Stimulated activated CD8-positive, alpha-beta memory T cell treated with anti-CD3 and anti-CD28 coated beads, Interleukin-12 subunit alpha, Interleukin-12 subunit beta, amount 100 ng/mL, for 24 hours (primary cell): ENCODE data around the gene TUSC2.

ENCODE experiments used
- DNase-seq: peaks from one replicate; pipeline ENCODE4 v3.0.0-alpha.2; 2020; ENCODE audit errors: extremely low read depth

Gene TUSC2

DNA sequence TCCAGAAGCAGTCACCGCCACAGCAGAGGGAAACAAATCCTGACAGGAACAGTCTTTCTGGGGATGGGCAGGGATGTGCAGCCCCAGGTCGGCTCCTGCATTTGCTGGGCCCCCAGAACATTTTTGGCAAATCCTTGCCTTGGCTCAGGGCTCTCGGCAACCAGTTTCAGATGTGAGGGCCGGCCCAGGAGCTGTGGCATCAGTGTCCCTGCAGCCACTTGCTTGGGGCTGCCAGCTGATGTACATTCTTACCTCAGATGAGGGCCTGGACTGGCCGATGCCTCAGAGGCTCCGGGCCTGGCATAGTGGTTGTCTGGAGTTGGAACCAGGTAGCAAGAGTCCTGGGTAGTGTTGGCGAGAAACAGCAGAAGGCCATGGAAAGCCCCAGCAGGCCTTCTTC lies 26.8 kb upstream of the TUSC2 start:
- no peak for DNase-seq

DNA sequence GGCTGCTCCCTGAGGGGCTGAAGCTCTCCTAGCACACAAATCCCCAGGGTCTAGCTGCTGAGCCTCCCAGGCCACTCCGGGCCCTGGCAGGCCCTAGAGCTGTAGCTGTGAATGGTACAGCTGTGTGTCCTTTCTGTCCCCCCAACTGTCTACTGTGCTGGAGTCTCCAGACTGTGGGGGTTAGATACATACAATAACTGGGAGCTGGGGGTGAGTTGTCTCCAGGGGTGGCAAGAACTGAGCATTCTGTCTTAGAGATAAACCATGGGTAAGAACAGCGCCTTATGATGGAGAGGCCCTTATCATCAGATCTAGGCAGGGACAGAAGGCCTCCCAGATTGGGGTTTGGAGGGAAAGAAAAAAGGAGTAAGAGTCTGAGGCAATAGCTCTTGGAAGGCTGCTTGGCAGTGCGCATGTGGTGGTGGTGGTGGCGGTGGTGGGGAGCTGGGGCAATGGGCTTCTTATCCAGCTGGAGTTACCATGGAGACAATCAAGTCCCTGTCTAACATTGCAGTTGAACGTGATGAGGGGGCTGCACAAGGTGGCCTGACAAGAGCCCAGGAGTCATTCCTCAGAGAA lies 26.3 kb upstream of the TUSC2 start:
- DNase-seq = no peak

DNA sequence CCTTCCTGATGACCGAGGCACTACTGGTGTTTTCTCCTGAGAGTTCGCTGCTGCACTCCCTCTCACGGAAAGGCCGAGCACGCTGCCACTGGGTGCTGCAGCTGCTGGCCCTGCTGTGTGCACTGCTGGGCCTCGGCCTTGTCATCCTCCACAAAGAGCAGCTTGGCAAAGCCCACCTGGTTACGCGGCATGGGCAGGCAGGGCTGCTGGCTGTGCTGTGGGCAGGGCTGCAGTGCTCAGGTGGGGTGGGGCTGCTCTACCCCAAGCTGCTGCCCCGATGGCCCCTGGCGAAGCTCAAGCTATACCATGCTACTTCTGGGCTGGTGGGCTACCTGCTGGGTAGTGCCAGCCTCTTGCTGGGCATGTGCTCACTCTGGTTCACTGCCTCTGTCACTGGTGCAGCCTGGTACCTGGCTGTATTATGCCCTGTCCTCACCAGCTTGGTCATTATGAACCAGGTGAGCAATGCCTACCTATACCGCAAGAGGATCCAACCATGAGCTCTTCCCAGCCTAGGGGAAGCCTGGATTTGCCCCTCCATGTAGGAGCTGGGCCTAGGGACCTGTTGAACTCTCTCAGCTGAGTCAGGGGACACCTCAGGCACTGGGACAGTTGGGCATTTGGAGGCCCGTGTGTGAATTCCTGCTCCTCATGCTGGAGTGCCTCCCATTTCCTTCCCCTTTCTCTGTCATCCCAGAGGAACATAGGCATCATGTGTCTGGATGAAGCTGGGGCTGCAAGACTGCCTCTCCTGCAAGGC lies 25.4 kb upstream of the TUSC2 start:
- no peak for DNase-seq

DNA sequence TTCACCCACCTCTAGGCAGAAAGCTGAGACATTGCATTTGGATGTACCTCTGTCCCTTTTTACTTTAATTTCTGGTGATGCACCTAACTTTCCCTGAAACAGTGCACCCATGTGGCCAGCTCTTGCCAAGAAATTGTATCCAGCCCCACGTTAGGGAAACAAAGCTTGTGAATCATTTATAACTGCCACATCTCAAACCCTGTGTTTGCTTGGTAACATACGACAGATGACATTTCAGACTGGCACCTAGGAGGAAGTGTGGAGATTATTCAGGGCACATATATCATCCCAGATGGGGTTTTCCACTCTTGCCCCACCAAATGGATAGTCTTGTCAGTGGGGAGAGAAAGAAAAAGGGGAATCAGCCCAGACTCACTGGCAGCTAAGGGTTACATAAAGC lies 24.8 kb upstream of the TUSC2 start:
- DNase-seq = no peak

DNA sequence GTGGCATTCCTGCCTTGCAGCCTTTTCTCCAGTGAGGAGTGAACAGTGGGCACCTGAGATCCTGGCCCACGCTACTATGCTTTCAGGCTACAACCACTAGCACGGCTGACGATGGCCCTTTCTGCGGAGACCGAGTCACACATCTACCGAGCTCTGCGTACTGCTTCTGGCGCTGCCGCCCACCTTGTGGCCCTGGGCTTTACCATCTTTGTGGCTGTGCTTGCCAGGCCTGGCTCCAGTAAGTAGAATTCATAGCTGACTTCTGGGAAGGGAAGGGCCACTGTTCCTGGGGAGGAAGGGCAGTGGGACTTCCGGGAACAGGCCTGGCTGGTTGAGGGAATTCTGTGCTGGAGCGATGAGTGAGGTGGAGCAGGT lies 23.3 kb upstream of the TUSC2 start:
- DNase-seq = no peak

DNA sequence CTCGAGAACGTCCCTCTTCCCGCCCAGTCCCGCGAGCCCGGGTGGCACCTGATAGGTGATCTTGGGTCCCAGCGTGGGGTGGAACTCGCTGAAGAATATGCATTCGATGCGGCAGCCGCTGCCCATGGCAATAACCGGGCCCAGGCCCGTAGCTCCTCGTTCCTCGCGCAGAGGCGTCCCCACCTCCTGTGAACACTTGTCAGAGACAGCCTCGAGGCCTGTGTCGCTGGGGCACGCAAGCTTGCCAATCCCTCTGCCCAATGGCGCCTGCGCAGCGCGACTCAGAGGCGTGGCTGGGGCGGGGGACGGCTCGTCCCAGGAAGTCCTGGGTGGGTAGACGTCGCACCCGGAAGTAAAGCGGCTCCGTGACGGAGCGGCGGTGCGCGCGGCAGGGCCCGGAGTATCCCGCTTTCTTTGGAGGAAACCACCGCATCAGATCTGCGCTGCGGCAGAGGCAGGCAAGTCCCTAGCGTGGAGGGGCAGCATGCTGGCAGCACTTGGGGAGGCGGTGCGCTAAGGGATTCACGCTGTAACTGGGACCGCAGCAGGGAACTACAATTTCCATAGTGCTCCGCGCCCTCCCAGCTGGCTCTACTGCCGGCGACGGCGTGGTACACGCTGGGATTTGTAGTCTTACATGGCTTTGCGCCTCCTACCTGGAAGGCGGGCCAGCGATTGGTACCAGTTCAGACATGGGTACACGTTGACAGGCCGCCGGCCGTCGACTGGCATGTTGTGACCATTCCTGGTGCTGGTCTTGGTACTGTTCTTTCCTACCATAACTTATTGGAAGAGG lies 22.7 kb upstream of the TUSC2 start, which contains the start of the genes CYB561D2 and NPRL2:
CYB561D2 (plus strand) TSS at position 336 of the 796 bp plus-strand sequence. CDS start 572 bp downstream, outside the sequence.
NPRL2 (minus strand) TSS at position 249 of the 796 bp plus-strand sequence; CDS start at position 126, 123 bp downstream.
- DNase-seq = peak; percentile 99

DNA sequence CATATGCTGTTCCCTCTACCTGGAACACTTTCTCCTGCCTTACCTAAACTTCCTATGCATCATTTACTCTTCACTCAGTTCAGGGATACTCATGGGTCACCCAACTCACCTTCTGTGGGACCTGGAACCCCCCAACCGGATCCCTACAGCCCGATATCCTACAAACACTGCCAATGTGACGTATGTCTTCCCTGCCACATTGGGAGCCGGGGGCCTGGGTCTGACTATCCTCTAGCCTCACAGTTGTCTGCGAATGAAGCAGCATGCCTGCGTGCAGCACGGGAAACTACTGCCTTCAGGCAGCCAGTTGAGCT lies 22.1 kb upstream of the TUSC2 start:
- DNase-seq = no peak

DNA sequence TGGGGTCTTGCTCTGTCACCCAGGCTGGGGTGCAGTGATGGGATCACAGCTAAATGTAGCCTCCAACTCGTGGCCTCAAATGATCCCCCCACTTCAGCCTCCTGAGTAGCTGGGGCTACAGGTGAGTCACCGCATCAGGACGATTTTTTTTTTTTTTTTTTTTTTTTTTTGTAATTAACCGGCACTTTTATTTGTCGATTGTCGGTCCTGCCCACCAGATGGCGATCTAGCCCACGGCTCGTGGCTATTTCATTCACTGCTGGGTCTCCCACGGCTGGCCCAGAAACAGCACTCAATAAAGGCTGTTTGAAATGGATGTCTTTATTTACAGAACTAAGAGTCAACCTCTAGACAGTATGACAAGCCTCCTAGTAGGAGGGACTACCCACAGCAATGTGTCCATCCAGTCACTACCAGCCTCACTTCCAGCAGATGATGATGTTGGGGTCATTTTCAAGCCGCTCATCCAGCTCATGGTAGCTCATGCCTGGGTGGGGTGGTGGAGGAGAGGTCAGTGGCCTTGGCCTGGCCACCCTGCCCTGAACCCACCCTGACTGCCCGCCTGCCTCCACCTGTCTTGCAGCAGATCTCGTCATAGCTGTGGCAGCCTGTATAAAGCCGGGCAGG lies 19.3 kb upstream of the TUSC2 start:
- no peak for DNase-seq

DNA sequence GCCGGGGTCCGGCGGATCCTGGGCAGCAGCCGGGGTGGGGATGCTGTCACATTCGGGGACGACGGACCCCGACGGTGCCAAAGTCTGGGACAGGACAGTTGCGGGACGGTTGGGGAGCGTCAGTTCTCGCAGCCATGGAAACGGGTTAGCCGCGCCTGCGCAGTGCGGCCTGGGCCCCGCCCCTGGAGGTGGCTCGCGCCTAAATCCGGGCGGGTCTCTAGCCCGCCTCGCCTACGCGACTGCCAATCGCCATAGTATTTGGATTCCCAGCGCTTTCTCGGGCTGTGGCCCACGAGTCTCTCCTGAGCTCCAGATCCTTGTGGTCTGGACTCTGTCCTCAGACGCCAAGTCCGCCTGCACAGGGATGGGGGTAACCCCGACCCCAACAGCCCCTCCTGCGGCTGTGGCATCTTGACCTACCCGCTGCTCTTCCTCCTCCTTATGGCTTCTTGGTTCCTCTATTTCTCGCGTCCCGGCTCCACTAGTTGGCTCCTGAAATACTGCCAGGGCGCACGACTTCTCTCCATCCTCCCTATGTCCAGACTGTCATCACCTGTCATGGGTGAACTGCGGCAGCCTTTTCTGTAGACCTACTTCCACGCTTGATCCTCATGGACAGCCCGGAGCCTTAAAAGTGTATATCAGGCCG lies 17.7 kb upstream of the TUSC2 start, which contains the start of gene ZMYND10:
ZMYND10 (minus strand) TSS at position 147 of the 649 bp plus-strand sequence. CDS start 153 bp downstream, outside the sequence.
- DNase-seq = no peak

DNA sequence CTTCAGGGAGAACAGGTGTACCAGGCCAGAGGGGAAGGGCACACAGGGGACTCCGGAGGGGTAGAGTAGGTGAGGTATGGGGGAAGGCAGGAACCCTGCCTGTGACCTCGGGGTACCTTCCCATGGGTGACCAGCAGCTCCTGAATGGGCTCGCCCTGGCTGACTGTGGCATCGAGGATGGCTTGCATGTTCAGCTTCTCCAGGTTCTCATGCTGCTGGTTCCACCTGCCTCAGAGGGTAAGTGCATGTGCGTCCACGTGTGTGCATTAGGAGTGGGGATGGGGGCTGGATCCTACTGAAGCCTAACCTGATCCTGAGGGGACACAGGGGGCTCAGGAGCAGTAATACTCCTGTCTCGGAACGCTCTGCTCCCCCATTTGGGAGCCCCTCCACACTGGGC lies 17.0 kb upstream of the TUSC2 start:
- no peak for DNase-seq

DNA sequence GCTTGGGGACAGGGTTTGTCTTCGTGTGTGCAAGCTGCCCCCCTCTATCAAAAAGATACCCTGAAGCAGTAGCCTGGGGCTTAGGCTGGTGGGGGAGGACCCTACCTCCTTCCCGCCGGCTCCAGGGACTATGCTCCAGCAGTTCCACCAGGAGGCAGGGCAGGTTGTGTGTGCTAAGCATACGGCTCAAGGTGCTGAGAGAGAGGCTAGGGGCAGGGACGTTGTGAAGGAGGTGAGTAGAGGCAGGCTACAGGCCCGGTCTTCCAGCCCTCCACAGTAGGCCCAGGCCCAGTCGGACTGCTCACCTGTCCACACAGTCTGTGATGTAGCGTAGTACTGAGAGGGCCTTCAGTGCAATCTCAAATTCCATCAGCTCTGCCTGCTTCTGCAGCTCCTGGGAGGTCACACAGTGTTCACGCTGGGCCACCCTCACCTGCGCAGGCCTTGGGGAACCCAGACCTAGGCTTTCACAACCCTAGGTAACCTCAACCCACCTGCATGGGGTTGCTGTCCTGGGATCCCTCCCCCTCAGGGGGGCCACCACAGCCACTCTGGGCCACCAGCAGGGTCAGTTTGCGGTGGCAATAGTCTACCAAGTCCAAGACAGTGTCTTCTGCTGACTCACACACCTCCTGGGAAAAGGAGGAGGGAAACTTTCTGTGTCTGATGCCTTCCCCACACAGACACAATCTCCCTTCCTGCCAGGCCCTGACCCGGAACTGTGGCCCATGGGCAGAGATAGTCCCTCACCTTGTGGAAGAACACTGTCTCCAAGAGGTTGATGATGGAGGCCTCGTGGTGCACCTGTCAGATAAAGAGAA lies 15.0 kb upstream of the TUSC2 start:
- DNase-seq = no peak

DNA sequence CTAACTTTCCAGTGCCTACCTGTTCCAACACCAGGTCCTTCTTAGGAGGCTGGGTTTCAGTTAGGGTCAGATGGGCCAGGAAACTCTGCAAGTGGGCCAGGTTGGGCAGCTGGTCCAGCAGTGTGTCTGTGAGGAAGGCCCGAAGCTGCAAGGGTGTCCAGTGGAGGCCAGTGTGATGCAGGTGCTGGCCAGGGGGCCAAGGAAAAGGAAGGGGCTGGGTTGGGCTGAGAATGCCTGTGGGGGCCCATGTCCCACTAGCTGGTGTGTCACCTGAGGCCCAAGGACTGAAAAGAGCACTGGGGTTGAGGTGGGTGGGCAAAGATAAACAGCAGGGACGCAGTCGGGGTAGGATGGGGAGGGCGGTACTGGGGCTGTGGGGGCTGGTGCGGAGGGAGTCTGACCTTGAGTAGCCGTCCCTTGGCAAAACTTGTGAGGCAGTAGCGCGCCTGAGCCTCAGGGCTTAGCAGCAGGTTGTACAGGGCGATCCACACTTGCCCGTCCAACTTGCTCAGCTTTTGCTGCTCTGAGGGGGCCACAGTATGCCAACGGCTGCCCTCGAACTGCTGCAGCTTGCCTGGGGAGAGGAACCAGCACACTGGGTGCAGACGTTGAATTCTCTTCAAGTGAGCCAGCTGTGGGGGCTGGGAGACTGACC lies 14.1 kb upstream of the TUSC2 start:
- DNase-seq = no peak

DNA sequence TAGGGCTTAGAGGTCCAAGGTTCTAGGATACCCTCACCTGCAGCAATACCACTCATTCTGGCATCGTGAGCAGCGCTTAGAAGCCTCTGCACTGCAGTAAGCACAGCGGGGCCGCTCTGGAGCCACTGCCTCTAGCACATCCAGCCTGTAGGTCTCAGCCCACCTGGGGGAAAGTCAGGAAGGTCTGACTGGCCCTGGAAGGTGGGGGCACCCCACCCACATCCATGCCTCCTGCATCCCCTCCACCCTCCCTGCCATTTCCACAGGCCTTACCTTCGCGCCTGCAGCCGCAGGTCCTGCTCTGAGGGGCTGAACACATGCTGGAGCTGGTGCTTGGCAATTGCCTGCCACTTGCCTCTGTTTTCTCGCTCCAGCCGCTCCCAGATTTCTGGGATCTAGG lies 13.5 kb upstream of the TUSC2 start:
- no peak for DNase-seq

DNA sequence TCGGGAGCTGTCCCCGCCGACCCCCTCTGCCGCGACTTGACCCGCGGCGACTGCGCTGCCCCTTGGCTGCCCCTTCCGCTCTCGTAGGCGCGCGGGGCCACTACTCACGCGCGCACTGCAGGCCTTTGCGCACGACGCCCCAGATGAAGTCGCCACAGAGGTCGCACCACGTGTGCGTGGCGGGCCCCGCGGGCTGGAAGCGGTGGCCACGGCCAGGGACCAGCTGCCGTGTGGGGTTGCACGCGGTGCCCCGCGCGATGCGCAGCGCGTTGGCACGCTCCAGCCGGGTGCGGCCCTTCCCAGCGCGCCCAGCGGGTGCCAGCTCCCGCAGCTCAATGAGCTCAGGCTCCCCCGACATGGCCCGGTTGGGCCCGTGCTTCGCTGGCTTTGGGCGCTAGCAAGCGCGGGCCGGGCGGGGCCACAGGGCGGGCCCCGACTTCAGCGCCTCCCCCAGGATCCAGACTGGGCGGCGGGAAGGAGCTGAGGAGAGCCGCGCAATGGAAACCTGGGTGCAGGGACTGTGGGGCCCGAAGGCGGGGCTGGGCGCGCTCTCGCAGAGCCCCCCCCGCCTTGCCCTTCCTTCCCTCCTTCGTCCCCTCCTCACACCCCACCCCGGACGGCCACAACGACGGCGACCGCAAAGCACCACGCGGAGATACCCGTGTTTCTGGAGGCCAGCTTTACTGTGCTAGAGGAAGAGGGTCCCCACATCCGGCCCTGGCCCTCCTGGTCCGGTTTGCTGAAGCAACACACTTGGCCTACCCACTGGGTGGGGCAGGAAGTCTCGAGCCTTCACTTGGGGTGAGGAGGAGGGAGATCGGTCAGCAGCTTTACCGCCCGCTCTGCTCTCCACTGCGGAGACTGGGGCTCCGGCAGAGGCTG lies 12.7 kb upstream of the TUSC2 start, which contains the start of gene RASSF1:
RASSF1 (minus strand) TSS at position 389 of the 882 bp plus-strand sequence; CDS start at position 358, 31 bp downstream.
- no peak for DNase-seq

DNA sequence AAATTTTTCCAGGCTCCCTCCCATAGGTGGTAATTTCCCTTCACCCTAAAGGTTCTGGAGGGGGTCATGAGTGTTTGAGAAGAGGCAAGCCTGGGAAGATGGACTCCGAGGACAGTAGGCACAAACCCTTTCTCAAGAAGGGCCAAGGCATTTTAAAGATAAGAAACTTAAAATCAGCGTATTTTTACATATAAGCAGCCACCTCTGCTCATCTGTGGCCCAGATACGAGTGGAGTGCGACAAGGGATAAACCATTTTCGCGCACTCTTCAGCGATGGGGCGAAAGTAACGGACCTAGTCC lies 12.1 kb upstream of the TUSC2 start:
- DNase-seq = no peak

DNA sequence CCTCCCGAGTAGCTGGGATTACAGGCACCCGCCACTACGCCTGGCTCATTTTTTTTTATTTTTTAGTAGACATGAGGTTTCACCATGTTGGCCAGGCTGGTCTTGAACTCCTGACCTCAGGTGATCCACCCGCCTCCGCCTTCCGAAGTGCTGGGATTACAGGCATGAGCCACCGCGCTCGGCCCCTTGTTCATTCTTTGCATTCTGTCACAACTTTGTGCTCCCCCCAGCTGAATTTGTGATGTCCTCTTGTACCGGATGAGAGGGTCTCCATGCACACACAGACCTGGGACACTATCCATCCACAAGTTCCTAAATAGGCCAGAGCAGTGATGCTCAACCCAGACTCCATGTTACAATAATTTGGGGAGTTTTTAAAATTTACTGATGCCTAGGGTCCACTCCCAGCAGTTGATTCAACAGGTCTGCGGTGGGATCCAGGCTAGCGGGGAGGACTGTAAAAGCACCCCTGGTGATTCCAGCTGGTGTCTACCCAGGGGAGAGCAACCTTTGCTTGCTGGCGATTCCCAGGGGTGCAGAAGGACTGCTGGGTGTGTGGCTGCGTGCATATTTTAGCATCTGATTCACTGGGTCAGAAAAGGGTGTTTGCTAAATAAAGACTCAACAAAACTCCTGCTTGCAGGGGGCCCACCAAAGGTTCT lies 11.6 kb upstream of the TUSC2 start:
- DNase-seq = no peak

DNA sequence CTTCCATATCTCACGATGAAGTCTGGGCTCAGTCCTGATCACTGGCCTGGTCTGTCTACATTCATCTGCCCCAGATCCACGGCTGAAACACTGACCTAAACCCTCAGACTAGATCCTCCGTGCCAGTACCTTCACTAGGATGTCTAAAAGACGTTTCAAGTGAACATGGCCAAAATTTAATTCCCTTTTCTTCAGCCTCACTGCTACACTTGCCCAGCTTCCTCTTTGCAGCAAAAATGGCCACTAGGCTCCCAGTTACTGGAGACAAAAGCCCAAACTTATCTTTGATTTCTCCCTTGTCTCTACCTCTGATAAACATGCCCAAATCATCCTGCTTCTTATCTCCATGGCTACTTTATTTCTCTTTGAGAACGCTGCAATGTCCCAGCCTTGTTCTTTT lies 10.9 kb upstream of the TUSC2 start:
- no peak for DNase-seq

DNA sequence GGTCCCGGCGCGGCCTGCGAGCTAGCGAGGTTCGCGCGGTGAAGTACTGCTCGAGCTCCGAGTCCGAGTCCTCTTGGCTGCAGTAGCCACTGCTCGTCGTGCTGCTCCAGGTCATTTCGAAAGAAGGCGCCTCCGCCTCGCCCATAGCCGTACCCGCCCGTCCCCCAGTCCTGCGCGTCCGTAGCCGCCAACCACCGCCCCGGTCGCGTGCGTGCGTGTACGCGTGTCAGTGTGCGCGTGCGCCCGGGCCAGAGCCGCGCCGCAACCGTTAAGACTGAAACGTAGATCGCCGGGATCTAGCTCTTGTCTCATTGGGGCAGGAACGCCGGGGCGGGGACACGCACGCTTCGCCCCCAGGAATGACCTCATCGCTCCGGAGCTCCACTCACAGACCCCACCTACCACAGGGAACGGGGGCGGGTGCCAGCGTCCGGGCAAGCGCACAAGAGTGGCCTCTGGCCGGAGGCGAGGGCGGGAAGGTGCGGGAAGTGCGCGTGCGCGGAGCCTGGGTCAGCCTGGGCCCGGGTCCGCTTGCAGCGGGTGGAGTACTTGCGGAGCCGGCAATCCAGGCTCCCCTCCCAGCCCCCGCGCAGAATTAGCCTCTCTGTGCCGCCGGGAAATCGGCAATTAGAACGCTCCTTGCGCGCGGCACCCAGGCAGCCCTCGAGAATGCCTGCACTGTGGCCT lies 9.3 kb upstream of the TUSC2 start:
- DNase-seq = peak; percentile 95
